HG03135 (cell line): ENCODE data around the gene KRTCAP2.
"Not testable (repeated sequence)": the region's sequence is repeated elsewhere in the genome, so short reads cannot be mapped to it uniquely, and the experiment has no call there.

Experiments
- ATAC-seq: cut with Tn5 transposase; IDR thresholded peaks from one replicate; pipeline ENCODE4 v1.9.1; 2021; ENCODE audit warnings: mild to moderate bottlenecking, moderate library complexity; ENCODE audit not compliant: unreplicated experiment

Gene KRTCAP2

DNA sequence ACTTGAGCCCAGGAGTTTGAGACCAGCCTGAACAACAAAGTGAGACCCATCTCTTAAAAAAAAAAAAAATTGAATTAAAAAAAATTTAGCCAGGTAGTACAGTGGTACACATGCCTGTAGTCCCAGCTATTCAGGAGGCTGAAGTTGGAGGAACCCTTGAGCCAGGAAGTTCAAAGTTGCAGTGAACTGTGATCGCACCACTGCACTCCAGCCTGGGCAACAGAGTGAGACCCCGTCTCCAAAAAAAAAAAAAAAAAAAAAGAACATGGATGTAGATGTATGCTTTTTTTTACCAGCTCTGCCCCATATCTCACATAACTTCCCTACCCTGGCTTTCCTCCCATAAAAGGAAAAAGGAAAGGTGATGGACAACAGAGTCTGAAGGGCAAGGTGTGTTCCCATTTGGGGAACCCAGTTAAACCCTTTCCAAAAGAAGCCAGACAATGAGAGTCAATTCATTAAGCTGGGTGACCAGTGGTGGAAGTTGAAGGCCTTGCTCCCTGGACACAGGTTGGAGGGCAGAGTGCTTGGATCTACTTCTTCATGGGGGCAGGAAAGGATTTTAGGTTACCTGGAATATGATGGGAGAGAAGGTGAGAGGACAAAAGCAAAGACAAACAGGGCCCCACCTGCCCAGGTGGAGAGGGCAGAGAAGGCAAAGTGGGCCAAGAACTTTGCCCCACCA is 2.9 kb downstream of the KRTCAP2 start:
- ATAC-seq: no peak

DNA sequence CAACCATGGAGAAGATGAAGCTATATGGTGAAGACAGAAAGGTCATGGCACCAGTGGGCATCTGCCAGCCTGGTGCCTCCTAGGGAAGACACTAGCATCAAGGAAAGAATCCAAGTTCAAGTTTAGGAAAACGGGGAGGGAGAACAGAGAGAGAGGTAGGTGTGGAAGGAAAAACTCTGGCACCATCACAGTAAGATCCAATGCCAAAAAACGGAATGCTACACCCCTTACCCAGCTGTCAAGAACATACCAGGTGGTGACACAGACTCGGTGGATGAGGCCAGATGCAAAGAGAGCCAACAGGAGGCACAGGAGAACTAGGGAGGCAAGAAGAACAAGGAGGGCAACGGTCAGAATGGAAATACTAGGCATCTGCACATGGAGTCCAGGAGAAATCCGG is 3.6 kb downstream of the KRTCAP2 start:
- ATAC-seq: no peak

DNA sequence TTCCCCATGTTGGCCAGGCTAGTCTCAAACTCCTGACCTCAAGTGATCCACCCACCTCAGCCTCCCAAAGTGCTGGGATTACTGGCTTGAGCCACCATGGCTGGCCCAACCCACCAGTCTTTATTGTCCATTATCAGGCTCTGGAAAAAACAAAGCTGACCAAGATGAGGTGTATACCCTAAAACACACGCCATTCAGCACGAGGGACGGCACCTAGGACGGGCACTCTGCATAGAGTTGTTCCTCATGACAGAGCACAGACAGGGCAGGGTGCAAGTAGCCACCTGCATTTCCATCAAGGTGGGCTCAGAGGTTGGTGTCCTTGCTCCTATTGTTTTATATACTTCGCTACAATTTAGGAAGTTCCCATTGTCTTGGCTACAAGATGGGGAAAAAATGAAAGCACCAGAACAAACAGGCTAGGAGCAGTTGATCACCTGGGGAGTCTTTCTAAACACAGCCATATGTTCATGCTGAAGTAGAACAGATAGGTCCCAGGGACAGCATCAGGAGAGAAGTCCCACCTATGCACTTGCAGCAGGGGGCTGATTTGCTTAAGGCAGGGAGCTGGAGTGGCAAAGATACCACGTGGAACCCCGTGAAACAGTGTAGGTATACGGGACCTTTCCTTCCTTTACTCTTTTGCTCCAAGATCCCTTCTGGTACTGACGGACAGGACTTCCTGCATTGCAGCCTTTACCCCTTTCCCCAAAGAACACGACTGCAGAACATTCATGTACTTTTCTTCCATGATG is 4.5 kb downstream of the KRTCAP2 start:
- ATAC-seq: no peak

DNA sequence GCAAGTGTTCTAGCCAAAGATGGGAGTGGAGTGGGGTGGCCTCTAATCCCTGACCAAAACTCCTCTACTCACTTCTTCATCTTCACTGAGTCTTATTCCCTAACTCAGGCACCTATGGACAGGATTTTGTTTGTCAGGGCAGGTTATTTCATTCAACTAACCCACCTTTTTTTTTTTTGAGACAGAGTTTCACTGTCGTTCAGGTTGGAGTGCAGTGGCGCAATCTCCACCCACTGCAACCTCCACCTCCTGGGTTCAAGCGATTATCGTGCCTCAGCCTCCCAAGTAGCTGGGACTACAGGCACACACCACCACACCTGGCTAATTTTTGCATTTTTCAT is 5.0 kb downstream of the KRTCAP2 start:
- ATAC-seq: not testable (repeated sequence)

DNA sequence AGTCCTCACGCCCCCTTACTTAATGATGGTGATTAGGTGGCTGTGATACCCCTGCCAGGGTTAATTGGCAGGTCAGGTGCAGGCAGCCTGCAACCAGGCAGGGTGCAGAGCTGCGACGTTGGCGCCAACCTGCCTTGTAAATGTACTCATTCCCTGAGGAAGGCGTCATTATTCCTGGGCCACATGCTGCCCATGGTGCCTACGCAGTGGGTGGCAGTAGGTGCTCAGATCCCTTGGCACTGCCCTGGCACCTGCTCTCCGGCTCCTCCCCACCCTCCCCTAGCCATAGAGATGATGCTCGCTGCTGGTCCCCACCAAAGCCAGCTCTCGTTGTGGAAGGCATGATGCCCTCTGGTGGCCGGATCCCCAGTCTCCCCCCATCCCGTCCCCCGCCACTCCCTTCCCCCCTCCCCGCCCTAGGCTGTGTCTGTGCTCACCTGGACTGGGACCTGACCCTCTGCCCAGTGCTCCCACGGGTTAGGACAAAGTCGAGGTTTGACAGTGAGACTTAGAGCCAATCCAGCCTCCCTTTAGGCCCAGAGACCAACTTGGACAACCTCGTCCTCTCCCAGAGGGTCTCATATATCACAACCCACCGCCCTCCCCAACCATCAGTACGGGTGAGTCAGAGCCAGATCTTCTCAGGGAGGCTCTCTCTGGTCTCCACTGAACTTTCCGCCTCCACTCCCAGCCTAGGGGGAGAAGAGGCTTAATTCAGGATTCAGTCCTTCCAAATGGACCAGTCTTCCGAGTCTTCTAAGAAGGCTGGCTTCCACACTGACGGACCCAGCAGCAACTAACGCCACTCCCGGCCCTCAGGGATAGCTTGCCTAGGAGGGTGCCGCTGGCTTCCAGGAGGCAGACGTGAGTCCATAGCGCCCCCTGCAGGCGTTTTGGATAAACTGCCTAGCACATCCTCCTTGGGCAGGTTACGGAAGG is 5.7 kb downstream of the KRTCAP2 start:
- ATAC-seq: peak; percentile 55

DNA sequence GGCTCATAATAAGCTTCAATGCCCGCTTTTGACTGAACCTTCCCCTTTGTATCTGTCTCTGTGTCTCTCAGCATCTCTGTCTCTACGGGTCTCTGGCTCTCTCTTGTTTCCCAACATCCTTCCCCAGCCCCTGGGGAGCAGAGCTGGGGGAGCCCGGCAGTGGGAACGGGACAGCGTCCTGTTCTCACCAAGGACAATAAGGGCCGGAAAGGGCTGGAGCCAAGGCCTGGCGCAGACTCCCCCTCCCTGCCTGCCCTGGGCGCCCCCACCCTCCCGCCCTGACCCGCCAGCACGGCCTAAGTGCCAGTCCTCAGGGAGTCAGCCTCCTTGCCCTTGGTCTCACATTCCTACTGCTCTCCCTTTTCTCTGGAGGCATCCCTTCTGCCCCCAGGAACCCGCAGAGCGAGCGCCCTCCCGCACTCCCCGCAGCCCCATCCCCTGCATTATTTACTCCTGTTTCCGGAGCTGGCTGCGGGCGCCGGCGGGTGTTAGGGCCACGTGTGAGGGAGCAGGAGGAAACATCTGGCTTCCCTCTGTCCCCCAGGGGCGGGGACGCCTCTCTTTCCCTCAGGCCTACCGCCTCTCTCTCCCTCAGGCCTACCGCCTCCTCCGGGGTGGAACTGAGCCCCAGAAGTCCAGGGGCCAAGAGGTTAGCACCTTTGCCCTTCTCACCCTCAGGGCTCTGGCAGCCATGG is 6.5 kb downstream of the KRTCAP2 start:
- no peak for ATAC-seq

DNA sequence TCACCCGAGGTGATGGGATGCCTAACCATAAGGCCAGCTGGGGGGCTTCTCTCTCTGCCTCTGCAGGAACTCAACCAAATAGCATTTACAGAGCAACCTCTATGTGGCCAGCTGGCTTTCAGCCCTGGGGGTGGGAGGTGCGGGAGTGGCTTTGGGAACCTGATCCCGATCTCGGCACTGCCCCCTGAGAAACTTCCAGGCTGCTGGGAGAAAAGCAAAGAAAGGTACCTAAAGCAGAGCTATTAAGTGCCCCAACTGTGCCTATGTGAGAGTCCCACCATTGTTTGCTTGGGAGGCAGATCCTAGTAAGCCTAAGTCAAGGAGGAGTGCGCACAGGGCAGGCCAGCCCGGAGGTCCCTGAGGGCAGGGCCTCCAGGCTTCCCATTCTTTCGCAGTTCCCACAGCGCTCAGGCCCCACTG is 7.0 kb downstream of the KRTCAP2 start:
- ATAC-seq: no peak

DNA sequence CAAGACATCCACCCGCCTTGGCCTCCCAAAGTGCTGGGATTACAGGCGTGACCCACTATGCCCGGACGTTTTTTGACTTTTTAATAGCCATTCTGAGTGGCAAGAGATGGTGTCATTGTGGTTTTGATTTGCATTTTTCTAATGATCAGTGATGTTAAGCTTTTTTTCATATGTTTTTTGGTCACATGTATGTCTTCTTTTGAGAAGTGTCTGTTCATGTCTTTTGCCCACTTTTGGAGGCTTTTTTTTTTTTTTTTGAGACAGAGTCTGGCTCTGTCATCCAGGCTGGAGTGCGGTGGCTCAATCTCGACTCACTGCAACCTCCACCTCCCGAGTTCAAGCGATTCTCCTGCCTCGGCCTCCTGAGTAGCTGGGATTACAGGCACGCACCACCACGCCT is 8.5 kb downstream of the KRTCAP2 start:
- ATAC-seq: not testable (repeated sequence)

DNA sequence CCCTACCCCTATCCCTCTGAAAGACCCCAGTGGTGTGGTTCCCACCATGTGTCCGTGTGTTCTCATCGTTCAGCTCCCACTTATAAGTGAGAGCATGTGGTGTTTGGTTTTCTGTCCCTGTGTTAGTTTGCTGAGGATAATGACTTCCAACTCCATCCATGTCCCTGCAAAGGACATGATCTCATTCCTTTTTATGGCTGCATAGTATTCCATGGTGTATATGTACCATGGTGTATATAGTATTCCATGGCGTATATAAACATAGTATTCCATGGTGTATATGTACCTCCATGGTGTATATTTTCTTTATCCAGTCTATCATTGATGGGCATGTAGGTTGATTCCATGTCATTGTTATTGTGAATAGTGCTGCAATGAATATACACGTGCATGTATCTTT is 9.3 kb downstream of the KRTCAP2 start:
- ATAC-seq: not testable (repeated sequence)

DNA sequence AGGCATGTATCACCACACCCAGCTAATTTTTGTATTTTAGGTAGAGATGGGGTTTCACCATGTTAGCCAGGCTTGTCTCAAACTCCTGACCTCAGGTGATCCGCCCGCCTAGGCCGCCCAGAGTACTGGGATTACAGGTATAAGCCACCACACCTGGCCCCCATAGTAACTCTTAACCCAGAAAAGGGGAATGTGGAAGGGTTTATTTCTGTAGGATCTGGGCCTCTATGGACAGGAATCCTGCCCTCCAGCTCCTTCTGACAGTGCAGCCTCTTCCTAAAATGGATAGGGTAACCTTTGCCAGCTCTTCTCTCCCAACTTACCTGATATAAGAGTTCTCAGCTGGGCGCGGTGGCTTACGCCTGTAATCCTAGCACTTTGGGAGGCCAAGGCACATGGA is 10.5 kb downstream of the KRTCAP2 start:
- ATAC-seq: not testable (repeated sequence)

DNA sequence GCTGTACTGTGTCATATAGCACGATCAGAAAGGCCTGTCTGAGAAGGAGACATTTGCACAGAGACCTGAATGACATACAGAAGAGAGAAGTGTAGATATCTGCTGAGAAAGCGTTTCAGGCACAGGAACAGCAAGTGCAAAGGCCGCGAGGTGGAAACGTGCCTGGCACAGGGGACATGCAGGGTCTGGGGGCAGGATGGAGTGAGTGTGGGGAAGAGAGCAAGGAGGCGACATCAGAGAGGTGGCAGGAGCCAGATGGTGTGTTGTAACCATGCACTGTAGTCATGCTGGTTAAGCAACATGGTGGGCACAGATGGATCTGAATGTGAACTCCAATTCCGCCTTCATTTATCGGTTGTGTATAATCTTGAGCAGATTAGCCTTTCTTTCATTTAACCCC is 13.0 kb downstream of the KRTCAP2 start:
- ATAC-seq: no peak

DNA sequence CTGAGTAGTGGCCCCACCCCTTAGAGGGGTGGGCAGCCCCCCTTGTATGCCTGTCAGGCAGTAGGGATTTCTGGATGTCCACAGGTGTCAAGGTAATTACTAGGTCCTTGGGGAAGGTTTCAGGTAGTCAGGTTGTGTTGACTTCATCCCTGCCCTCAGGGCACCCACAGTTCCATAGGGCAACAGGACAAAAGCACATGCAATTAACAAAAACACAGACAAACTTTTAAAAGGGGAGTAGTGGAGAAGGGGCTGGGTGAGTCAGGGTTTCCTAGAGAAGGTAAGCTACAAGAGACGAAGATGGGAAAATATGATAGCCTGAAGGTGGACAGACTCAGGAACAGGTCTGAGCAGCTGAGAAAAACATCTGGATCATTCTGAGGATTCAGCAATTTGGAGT is 14.1 kb downstream of the KRTCAP2 start:
- ATAC-seq: no peak

DNA sequence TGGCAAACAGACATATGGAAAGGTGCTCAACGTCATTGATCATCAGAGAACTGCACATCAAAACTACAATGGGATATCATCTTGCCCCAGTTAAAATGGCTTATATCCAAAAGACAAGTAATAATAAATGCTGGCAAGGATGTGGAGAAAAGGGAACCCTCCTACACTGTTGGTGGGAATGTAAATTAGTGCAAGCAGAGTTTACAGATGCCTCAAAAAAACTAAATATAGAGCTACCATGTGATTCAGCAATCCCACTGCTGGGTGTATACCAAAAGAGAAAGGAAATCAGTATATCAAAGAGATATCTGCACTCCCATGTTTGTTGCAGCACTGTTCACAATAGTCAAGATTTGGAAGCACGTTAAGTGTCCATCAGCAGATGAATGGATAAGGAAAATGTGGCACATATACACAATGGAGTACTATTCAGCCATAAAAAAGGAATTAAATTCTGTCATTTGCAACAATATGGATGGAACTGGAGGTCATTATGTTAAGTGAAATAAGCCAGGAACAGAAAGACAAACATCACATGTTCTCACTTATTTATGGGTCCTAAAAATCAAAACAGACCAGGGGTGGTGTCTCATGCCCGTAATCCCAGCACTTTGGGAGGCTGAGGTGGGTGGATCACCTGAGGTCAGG is 17.0 kb downstream of the KRTCAP2 start:
- not testable (repeated sequence) for ATAC-seq

DNA sequence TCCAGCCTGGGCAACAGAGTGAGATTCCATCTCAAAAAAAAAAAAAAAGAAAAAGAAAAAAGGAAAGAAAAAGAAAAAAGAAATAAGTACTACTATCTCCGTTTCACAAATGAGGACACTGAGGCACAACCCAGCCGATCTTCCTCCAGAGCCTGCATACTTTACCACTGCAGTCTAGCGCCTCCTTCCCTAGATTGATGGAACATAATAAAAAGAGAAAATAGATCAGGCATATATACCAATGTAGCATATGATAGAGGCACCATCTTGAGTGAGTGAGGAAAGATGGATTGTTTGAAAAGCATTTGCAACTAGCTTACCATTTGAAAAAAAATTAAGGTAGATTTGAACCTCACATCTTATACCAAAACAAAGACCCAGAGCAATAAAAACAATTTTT is 27.6 kb downstream of the KRTCAP2 start:
- ATAC-seq: no peak

DNA sequence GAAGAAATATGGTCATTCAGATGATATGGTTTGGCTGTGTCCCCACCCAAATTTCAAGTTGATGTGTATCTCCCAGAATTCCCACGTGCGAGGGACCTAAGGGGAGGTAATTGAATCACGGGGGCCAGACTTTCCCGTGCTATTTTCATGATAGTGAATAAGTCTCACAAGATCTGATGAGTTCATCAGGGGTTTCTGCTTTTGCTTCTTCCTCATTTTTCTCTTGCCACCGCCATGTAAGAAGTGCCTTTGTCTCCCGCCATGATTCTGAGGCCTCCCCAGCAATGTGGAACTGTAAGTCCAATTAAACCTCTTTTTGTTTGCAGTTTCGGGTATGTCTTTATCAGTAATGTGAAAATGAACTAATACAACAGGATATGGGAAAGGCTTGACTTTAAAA is 31.4 kb downstream of the KRTCAP2 start:
- ATAC-seq: no peak

DNA sequence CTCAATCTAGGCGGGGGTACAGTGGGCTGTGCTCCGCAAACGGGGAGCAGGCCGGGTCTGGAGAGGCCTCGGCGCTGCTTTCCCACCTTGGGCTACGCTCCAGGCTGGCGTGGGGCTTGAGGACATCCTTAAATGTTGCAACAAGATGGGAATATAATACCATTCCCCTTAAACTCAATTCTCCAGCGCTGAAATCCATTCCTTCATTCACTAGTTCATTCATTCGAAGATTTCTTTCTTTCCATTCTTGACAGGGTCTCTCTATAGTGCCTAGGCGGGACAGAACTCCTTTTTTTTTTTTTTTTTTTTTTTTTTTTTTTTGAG is 32.5 kb downstream of the KRTCAP2 start:
- ATAC-seq: no peak

DNA sequence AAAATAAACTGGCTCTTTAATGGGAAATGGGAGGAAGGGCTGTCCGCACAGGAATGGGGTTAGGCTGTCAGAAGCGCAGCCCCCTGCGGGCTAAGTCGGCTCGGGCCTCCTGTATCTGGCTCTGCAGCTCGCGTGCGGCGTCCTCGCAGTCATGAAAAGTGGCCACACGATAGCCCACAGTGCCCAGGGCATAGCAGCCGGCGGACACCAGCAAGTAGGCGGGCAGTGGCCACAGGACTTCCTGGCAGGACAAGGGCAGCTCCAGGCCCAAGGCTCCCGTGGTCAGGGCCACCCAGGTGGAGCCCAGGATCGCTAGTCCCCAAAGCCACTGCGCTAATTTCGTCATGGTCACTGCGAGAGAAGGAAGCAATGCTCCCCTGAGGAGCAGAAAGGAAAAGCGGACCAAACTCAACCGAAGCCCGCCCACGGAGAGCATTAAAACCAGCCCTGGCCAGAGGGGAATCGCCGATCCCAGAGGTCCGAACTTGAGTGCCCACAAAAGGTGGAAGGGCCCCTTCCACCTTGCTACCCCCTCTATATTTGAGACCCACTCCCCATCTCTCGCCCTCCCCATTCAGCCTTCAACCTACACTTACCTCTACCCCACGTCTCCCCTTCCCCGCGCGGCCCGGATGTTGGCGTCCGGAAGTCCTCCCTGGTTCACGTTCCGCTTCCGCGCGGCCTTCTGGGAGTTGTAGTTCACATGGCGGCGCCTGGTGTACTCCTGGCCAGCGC is 33.0 kb downstream of the KRTCAP2 start, which contains the start of gene DPM3:
Gene DPM3 (minus strand): TSS at position 637 of the 735 bp plus-strand sequence. CDS start 291 bp downstream, at position 346.
- ATAC-seq: peak; percentile 60

DNA sequence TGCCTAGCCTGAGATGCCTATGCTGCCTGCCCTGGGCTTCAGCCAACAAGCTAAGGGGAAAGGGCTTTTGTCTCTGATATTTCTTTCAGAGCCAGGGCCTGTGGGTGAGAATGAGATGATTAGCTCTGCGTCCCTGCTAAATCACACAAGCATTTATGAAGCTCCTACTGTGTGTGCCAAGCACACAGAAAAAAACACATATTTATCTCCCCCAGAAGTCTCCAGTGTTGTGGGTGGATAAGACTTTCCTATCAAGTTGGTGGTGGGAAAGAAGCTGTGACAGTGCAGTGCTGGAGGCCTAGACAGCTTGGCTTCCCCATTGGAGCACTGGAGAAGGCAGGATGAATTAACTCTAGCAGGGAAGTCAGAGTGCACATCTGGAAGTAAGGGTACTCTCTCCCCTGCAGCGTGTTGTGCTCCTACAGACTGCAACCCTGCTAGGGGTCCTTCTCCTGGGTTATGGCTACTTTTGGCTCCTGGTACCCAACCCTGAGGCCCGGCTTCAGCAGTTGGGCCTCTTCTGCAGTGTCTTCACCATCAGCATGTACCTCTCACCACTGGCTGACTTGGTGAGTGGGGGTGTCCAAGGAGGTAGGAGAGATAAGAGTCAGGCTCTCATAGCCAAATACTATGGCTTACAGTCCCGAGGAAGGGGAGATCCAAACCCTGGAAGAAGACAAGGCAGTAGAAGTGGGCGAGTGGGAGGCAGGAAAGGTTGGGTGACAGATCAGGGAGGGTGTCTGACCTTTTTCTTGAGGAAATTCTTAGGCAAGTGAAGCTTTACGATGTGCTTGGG is 35.8 kb downstream of the KRTCAP2 start:
- ATAC-seq: no peak

DNA sequence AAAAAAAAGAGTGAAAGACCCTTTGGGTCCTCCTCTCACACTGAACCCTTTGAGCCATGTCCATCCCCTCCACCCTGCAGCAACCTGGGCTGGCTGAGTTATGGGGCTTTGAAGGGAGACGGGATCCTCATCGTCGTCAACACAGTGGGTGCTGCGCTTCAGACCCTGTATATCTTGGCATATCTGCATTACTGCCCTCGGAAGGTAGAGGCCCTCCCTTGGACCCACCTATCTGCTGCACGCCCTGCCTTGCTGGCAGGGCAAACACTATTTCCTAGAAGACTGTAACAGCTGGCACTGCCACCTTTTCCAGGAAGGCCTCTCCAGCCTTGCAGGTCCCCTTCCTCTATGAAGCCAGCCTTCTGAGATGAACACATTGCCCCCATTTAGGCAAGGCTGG is 36.4 kb downstream of the KRTCAP2 start:
- no peak for ATAC-seq
